GM12873 (cell line): ENCODE data around the gene HSD17B1.
"Not testable (repeated sequence)": the region's sequence is repeated elsewhere in the genome, so short reads cannot be mapped to it uniquely, and the experiment has no call there.

Experiments
- TF ChIP-seq, protein P1 (sequence below): IDR thresholded peaks from 2 replicates; pipeline ENCODE4 v1.5.1; 2012; ENCODE audit warnings: low read depth, mild to moderate bottlenecking, moderate library complexity, low read length, control low read depth; ENCODE audit not compliant: insufficient read depth; ENCODE audit errors: missing control alignments

The HSD17B1 gene

GRCh38 chr17:42552736-42553135, at the start of gene HSD17B1:
TSS of gene HSD17B1 (plus strand) at chr17:42552923. CDS start at chr17:42552934, 11 bp downstream.
- TF ChIP-seq, protein P1, sequence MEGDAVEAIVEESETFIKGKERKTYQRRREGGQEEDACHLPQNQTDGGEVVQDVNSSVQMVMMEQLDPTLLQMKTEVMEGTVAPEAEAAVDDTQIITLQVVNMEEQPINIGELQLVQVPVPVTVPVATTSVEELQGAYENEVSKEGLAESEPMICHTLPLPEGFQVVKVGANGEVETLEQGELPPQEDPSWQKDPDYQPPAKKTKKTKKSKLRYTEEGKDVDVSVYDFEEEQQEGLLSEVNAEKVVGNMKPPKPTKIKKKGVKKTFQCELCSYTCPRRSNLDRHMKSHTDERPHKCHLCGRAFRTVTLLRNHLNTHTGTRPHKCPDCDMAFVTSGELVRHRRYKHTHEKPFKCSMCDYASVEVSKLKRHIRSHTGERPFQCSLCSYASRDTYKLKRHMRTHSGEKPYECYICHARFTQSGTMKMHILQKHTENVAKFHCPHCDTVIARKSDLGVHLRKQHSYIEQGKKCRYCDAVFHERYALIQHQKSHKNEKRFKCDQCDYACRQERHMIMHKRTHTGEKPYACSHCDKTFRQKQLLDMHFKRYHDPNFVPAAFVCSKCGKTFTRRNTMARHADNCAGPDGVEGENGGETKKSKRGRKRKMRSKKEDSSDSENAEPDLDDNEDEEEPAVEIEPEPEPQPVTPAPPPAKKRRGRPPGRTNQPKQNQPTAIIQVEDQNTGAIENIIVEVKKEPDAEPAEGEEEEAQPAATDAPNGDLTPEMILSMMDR, result not testable (repeated sequence)

DNA sequence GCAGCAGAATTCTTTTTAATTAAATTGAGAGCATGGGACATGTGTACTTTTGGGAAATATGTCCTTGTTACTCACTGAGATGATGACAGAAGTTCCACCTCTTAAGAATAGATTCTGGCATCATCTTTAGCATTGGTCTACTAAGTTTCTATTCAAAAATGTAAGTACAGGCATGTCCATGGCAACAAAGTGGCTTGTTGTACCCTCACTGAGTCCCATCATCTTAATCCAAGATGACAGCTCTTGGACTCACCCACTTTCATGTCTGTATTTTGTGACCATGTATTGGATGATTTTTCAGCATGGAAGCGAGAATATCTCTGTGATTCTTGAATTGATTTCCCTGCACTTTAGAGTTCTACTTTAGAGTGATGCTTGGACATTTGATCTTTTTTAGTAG, 49.8 kb upstream of the HSD17B1 start:
- TF ChIP-seq, protein P1, result no peak

- TF ChIP-seq, protein P1, result no peak
Observed at GRCh38 chr17:42507671-42508070, 45.1 kb upstream of the HSD17B1 start.

GRCh38 chr17:42508426-42509165, 44.1 kb upstream of the HSD17B1 start:
- TF ChIP-seq, protein P1, result no peak

- TF ChIP-seq, protein P1, result no peak
Observed at GRCh38 chr17:42509409-42509808, 43.3 kb upstream of the HSD17B1 start.

DNA sequence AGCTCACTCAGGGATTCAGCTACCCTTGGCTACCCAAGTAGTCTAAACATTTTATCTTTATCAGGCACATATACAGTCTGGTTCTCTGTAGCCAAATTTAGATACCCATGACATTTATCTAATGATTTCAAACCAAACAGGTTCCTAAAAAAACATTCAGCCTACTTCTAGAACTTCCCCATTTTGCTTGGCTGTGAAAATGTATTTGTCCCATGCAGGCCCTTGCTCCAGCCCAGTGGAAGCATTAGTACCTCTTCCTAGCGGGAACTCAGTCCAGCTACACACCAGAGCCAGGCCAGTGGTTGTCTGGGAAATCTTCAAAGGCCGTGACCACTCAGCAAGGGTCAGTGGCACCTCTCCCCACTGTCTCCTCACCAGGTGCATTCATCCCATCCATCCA, 42.9 kb upstream of the HSD17B1 start:
- TF ChIP-seq, protein P1, result no peak

- TF ChIP-seq, protein P1, result no peak
Observed at GRCh38 chr17:42512246-42512645, 40.5 kb upstream of the HSD17B1 start.
